ENCODE measurements around the gene EXOC1. TPM values are rescaled to one million over a fixed set of nuclear protein-coding genes. Genes with fewer than 3 reads are reported as not detected.
A peak's percentile ranks its signal among the peaks of the same experiment; 100 is the strongest.

Gene EXOC1
- total and polyA plus RNA-seq, 10 of the 15 experiments (the other 5 are each of a cell fraction or from before 2014, with no cell fraction given), result 11.8 to 36.6 (median 21.1) TPM

DNA sequence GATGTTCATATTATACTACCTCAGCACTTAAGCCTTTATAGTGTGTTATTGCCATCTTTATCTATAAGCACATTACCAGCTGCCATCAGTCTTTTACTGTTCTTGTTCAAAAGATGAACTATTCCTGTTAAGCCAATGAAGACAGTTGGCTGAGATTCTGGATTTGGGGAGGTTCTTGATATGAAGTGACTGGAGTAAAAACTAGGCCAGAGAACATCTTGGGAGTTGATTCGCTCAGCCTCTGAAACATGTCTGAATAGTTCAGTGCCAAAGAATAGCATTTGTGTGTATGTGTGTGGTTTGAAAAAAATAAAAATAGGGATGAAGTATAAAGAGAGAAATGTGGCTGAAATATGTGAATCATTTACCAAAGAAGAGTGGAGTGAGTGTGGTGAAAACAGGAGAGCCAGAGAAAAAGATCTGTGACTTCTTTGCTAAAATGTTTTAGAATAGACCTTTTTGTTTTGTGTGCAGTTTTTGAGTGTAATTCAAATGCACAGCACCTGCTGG lies 15.2 kb downstream of the EXOC1 start:
- 100% methylated on average over 1 of the region's 1 CpG for WGBS (ENCODE audit: insufficient coverage, insufficient replicate concordance, low lambda C conversion rate, missing lambda C conversion rate)
- no peak for FAIRE-seq
- intact Hi-C loops (cut with micrococcal nuclease; ENCODE audit: unreplicated experiment), result loop anchor here (5.0 kb wide), 1 partner anchor 521 kb away; the partner anchor contains the start of gene SRD5A3
- in situ Hi-C loops (cut with MboI), result loop anchor here (25.0 kb wide), 1 partner anchor 456 kb away; no protein-coding TSS in a partner anchor
- no peak for TF ChIP-seq NFYA (IDR thresholded peaks at IDR 0.05; ENCODE audit: borderline replicate concordance, low read depth, low read length)
- TF ChIP-seq, protein P1, sequence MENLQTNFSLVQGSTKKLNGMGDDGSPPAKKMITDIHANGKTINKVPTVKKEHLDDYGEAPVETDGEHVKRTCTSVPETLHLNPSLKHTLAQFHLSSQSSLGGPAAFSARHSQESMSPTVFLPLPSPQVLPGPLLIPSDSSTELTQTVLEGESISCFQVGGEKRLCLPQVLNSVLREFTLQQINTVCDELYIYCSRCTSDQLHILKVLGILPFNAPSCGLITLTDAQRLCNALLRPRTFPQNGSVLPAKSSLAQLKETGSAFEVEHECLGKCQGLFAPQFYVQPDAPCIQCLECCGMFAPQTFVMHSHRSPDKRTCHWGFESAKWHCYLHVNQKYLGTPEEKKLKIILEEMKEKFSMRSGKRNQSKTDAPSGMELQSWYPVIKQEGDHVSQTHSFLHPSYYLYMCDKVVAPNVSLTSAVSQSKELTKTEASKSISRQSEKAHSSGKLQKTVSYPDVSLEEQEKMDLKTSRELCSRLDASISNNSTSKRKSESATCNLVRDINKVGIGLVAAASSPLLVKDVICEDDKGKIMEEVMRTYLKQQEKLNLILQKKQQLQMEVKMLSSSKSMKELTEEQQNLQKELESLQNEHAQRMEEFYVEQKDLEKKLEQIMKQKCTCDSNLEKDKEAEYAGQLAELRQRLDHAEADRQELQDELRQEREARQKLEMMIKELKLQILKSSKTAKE (IDR thresholded peaks at IDR 0.05; ENCODE audit: low read depth, poor library complexity, severe bottlenecking), result no peak
- TF ChIP-seq, protein P2, sequence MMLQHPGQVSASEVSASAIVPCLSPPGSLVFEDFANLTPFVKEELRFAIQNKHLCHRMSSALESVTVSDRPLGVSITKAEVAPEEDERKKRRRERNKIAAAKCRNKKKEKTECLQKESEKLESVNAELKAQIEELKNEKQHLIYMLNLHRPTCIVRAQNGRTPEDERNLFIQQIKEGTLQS (IDR thresholded peaks at IDR 0.05; ENCODE audit: borderline replicate concordance, extremely low read depth, low read depth, low read length), result no peak
- TF ChIP-seq, protein P3, sequence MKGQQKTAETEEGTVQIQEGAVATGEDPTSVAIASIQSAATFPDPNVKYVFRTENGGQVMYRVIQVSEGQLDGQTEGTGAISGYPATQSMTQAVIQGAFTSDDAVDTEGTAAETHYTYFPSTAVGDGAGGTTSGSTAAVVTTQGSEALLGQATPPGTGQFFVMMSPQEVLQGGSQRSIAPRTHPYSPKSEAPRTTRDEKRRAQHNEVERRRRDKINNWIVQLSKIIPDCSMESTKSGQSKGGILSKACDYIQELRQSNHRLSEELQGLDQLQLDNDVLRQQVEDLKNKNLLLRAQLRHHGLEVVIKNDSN (IDR thresholded peaks at IDR 0.05; ENCODE audit: borderline replicate concordance, extremely low read length, insufficient read depth, low read depth, low read length), result no peak
- no peak for TF ChIP-seq TAF1 (IDR thresholded peaks at IDR 0.05; ENCODE audit: borderline replicate concordance, low read depth, low read length)
- no peak for TF ChIP-seq KDM1A (IDR thresholded peaks at IDR 0.05; ENCODE audit: borderline replicate concordance)
- no peaks in the 10 kb centered on the region for H3K9me3 ChIP-seq (replicated peaks; ENCODE audit: control insufficient read depth, insufficient read depth, low read length)
- no peak overlapping the region for H3K27ac ChIP-seq (ENCODE audit: control insufficient read depth, insufficient read depth)
- H3K36me3 ChIP-seq (ENCODE audit: control insufficient read depth in 2 of 2, insufficient read depth in 2 of 2, low read length in 1 of 2), result peaks cover 0 to 10% of the 10 kb centered on the region in 2 experiments; a peak in 1 of 4 replicates
- no peak overlapping the region for H3K4me2 ChIP-seq (ENCODE audit: control insufficient read depth, insufficient read depth)
- no peak for ATAC-seq
- TSS peak; percentile 26 for BruUV-seq (replicated peaks)
- no peak overlapping the region for H3K4me3 ChIP-seq
- no peaks in the 10 kb centered on the region for H3K79me2 ChIP-seq (ENCODE audit: control insufficient read depth, insufficient read depth, low read length)
- H2AFZ ChIP-seq (ENCODE audit: control insufficient read depth, low read depth, low read length), result no peak overlapping the region
- CTCF ChIA-PET, result interaction anchor here (0.7 to 4.4 kb wide), 3 partner anchors 79 to 523 kb away, joined by 3 to 27 read pairs (median 18); partner anchors contain the start of genes CEP135 and SRD5A3
- H3K27me3 ChIP-seq (replicated peaks in 1 of 2; ENCODE audit: control insufficient read depth in 2 of 2, insufficient read depth in 2 of 2, low read length in 1 of 2), result no peaks in the 10 kb centered on the region
- RAD21 ChIA-PET (ENCODE audit: unreplicated experiment), result interaction anchor here (1.2 to 1.8 kb wide), 2 partner anchors 13 to 459 kb away, joined by 4 to 7 read pairs; no protein-coding TSS in a partner anchor
- H4K20me1 ChIP-seq (ENCODE audit: control insufficient read depth, insufficient read depth), result no peaks in the 10 kb centered on the region
- POLR2A ChIA-PET, result no interaction called here
- DNase-seq (ENCODE audit: low read depth, low spot score), result no peak
- SMC1A ChIA-PET (ENCODE audit: uncharacterized antibody, unreplicated experiment), result no interaction called here
- H3K9ac ChIP-seq (ENCODE audit: control insufficient read depth, insufficient read depth, low read length), result no peak overlapping the region
- H3K4me1 ChIP-seq (ENCODE audit: control insufficient read depth, insufficient read depth, low read length), result peaks cover 7% of the 10 kb centered on the region; the same call in 1 of the 2 replicates

Measured in GM12878 (cell line).